ENCODE data around the gene THEM5. TPM values are rescaled to one million over a fixed set of nuclear protein-coding genes. Genes with fewer than 3 reads are reported as not detected.
"Not testable (repeated sequence)": the region's sequence is repeated elsewhere in the genome, so short reads cannot be mapped to it uniquely, and the experiment has no call there.

THEM5 gene
- total RNA-seq, 1 donor, result not detected

GRCh38 chr1:151855933-151856332 lies 2.4 kb upstream of the THEM5 start:
- no peak overlapping the region for H3K4me3 ChIP-seq (ENCODE audit: low read length)

GRCh38 chr1:151855516-151855915 lies 2.0 kb upstream of the THEM5 start:
- H3K9me3 ChIP-seq (ENCODE audit: low read depth, low read length); H3K4me3 ChIP-seq (ENCODE audit: low read length); H3K27me3 ChIP-seq (ENCODE audit: insufficient read depth, low read length): not testable (repeated sequence)
- peaks cover 15% of the 10 kb centered on the region for H3K4me1 ChIP-seq (ENCODE audit: insufficient read depth, low read length)

More at GRCh38 chr1:151855933-151856332, 2.4 kb upstream of the THEM5 start:
- Histone ChIP-seq H3K4me1 (ENCODE audit: insufficient read depth, low read length) (peaks cover 15% of the 10 kb centered on the region), H3K9me3 (ENCODE audit: low read depth, low read length) (no peaks in the 10 kb centered on the region), H3K27me3 (ENCODE audit: insufficient read depth, low read length) (no peaks in the 10 kb centered on the region)

GRCh38 chr1:151854658-151855057 lies 1.1 kb upstream of the THEM5 start:
- H3K9me3 ChIP-seq (ENCODE audit: low read depth, low read length), result no peaks in the 10 kb centered on the region
- H3K4me3 ChIP-seq (ENCODE audit: low read length), result no peak overlapping the region
- H3K4me1 ChIP-seq (ENCODE audit: insufficient read depth, low read length), result peaks cover 15% of the 10 kb centered on the region
- H3K27me3 ChIP-seq (ENCODE audit: insufficient read depth, low read length), result no peaks in the 10 kb centered on the region

GRCh38 chr1:151852733-151853132 lies 779 bp downstream of the THEM5 start:
- Histone ChIP-seq H3K27me3 (ENCODE audit: insufficient read depth, low read length) (peaks cover 4% of the 10 kb centered on the region), H3K4me3 (ENCODE audit: low read length) (no peak overlapping the region), H3K4me1 (ENCODE audit: insufficient read depth, low read length) (peaks cover 10% of the 10 kb centered on the region), H3K9me3 (ENCODE audit: low read depth, low read length) (no peaks in the 10 kb centered on the region)

DNA sequence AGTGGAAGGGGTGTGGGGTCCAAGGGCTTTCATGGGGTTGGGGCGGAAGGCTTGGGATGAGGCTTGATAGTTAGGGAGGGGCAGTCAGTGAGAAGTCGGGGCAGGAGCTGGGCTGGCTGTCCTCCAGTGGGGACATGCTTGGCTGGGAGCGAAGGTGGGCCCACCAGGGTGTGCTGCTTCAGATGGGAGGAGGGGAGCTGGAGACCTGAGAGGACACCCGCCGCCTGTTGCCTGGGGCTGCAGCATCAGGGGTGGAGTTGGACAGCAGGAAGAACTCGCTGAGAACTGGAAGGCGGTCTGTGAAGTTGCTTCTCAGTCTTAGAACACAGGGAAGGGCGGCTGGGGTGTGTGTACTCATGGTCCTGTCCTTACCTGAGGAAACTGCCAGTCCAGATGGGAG lies 1.6 kb downstream of the THEM5 start:
- peaks cover 1% of the 10 kb centered on the region for H3K4me1 ChIP-seq (ENCODE audit: insufficient read depth, low read length)
- peaks cover 4% of the 10 kb centered on the region for H3K27me3 ChIP-seq (ENCODE audit: insufficient read depth, low read length)
- H3K9me3 ChIP-seq (ENCODE audit: low read depth, low read length), result no peaks in the 10 kb centered on the region
- no peak overlapping the region for H3K4me3 ChIP-seq (ENCODE audit: low read length)

DNA sequence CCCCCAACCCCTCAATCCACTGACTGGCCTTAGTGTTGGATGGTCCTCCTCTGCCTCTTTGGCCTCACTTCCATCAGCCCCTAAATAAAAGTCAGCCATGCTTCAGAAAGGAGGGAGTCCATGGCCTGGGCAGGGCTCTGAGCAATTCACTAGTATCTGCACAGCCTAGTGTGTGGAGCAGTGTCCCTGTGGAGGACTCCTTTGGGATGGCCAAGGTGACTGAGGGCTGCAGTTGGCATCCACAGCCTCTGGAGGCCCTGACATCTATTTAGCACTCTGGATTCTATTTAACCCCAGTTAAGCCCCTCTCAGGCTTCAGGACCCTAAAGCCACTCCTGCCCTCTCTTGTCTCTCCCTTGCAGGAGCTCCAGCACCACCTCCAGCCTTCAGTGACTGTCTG lies 3.6 kb downstream of the THEM5 start:
- Histone ChIP-seq H3K9me3 (ENCODE audit: low read depth, low read length) (no peaks in the 10 kb centered on the region), H3K27me3 (ENCODE audit: insufficient read depth, low read length) (peaks cover 4% of the 10 kb centered on the region), H3K4me1 (ENCODE audit: insufficient read depth, low read length) (no peaks in the 10 kb centered on the region), H3K4me3 (ENCODE audit: low read length) (no peak overlapping the region)

- H3K4me3 ChIP-seq (ENCODE audit: low read length), result no peak overlapping the region
- no peaks in the 10 kb centered on the region for H3K4me1 ChIP-seq (ENCODE audit: insufficient read depth, low read length)
- peaks cover 4% of the 10 kb centered on the region for H3K27me3 ChIP-seq (ENCODE audit: insufficient read depth, low read length)
- no peaks in the 10 kb centered on the region for H3K9me3 ChIP-seq (ENCODE audit: low read depth, low read length)
These were observed 4.4 kb downstream of the THEM5 start for GRCh38 chr1:151849126-151849525.

GRCh38 chr1:151847867-151848596 lies 5.5 kb downstream of the THEM5 start:
- H3K4me1 ChIP-seq (ENCODE audit: insufficient read depth, low read length), result no peaks in the 10 kb centered on the region
- H3K4me3 ChIP-seq (ENCODE audit: low read length), result no peak overlapping the region
- peaks cover 4% of the 10 kb centered on the region for H3K27me3 ChIP-seq (ENCODE audit: insufficient read depth, low read length)
- no peaks in the 10 kb centered on the region for H3K9me3 ChIP-seq (ENCODE audit: low read depth, low read length)

- H3K4me3 ChIP-seq (ENCODE audit: low read length), result no peak overlapping the region
- H3K4me1 ChIP-seq (ENCODE audit: insufficient read depth, low read length), result no peaks in the 10 kb centered on the region
- H3K27me3 ChIP-seq (ENCODE audit: insufficient read depth, low read length), result peaks cover 4% of the 10 kb centered on the region
- H3K9me3 ChIP-seq (ENCODE audit: low read depth, low read length), result no peaks in the 10 kb centered on the region
These were observed 6.8 kb downstream of the THEM5 start for GRCh38 chr1:151846686-151847237.

DNA sequence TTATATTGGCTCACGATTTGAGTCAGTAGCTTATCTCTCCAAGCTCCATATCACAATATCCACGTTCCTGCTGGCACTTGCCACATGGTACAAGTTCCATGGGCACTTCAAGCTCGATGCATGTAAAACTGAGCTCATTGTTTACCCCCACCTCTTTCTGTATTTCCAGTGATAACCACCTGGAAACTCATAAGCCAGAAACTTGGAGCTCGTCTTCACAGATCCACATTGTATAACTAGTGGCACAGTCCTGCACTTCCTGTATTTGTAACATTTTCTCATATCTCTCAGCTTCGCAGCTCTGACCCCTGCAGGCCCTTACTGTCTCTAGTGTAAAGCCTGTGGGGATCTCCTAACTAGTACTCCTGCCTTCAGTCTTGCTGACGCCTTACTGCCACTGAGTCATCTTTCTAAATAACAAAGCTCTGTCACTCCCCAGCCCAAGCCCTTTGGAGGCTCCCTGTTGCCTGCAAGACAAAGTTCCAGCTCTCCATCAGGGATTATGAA lies 7.4 kb downstream of the THEM5 start:
- H3K4me3 ChIP-seq (ENCODE audit: low read length), result no peak overlapping the region
- H3K4me1 ChIP-seq (ENCODE audit: insufficient read depth, low read length), result no peaks in the 10 kb centered on the region
- H3K27me3 ChIP-seq (ENCODE audit: insufficient read depth, low read length), result peaks cover 6% of the 10 kb centered on the region
- H3K9me3 ChIP-seq (ENCODE audit: low read depth, low read length), result no peaks in the 10 kb centered on the region

DNA sequence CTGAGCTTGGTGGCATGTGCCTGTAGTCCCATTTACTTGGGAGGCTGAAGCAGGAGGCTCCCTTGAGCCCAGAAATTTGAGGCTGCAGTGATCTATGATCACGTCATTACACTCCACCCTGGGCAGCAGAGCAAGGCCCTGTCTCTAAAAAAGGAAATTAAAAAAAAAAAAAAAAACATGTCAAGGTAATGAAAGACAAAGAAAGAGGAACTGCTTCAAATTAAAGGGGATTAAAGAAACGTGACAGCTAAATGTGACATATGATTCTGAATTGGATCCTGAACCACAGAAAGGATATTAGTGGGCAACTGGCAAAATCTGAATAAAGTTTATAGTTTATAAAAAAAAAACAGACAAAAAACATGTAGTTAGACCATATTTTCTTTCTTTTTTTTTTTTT lies 10.1 kb downstream of the THEM5 start:
- H3K27me3 ChIP-seq (ENCODE audit: insufficient read depth, low read length), result peaks cover 27% of the 10 kb centered on the region

DNA sequence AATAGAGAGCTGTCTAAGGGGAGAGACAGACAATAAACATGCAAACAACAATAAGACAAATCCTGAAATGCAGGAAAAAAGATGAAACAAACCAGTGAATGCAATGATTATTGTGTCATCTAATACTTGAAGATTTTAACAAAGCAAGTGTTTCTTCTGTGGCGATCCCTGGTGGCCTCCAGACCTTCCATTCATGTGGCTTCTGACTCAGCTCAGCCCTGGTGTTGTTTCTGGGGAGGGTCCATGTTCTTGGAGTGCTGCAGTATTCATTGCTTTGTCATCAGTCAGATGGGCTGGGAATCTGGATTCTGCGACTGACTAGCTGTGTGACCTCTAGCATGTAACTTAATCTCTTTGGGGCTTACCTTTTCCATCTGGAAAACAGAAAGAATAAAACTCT lies 12.4 kb downstream of the THEM5 start:
- Histone ChIP-seq H3K4me1 (ENCODE audit: insufficient read depth, low read length) (peaks cover 39% of the 10 kb centered on the region), H3K27me3 (ENCODE audit: insufficient read depth, low read length) (peaks cover 35% of the 10 kb centered on the region)

More for the DNA sequence above, 10.1 kb downstream of the THEM5 start:
- no peaks in the 10 kb centered on the region for H3K9me3 ChIP-seq (ENCODE audit: low read depth, low read length)
- H3K4me3 ChIP-seq (ENCODE audit: low read length), result no peak overlapping the region
- peaks cover 19% of the 10 kb centered on the region for H3K4me1 ChIP-seq (ENCODE audit: insufficient read depth, low read length)

GRCh38 chr1:151840421-151840820 lies 13.1 kb downstream of the THEM5 start:
- peaks cover 40% of the 10 kb centered on the region for H3K4me1 ChIP-seq (ENCODE audit: insufficient read depth, low read length)
- no peak overlapping the region for H3K4me3 ChIP-seq (ENCODE audit: low read length)
- H3K9me3 ChIP-seq (ENCODE audit: low read depth, low read length), result no peaks in the 10 kb centered on the region
- peaks cover 35% of the 10 kb centered on the region for H3K27me3 ChIP-seq (ENCODE audit: insufficient read depth, low read length)

More for the DNA sequence above, 12.4 kb downstream of the THEM5 start:
- H3K9me3 ChIP-seq (ENCODE audit: low read depth, low read length), result no peaks in the 10 kb centered on the region
- H3K4me3 ChIP-seq (ENCODE audit: low read length), result no peak overlapping the region

- Histone ChIP-seq H3K9me3 (ENCODE audit: low read depth, low read length) (no peaks in the 10 kb centered on the region), H3K27me3 (ENCODE audit: insufficient read depth, low read length) (peaks cover 35% of the 10 kb centered on the region), H3K4me1 (ENCODE audit: insufficient read depth, low read length) (peaks cover 47% of the 10 kb centered on the region), H3K4me3 (ENCODE audit: low read length) (peak within 1 kb of the TSS; percentile 24)
These were observed 13.8 kb downstream of the THEM5 start, which contains the start of gene C2CD4D for GRCh38 chr1:151839457-151840403. TSS of gene C2CD4D (minus strand) at chr1:151839820. CDS start at chr1:151838989, 831 bp downstream.

- peaks cover 54% of the 10 kb centered on the region for H3K4me1 ChIP-seq (ENCODE audit: insufficient read depth, low read length)
These were observed 14.5 kb downstream of the THEM5 start for GRCh38 chr1:151839082-151839412.

More at GRCh38 chr1:151839082-151839412, 14.5 kb downstream of the THEM5 start:
- Histone ChIP-seq H3K4me3 (ENCODE audit: low read length) (peak overlapping the region; percentile 24), H3K9me3 (ENCODE audit: low read depth, low read length) (no peaks in the 10 kb centered on the region), H3K27me3 (ENCODE audit: insufficient read depth, low read length) (peaks cover 35% of the 10 kb centered on the region)

Measured in mononuclear cell (primary cell).